K562 (cell line): ENCODE results near the gene ACAP3. TPM values are rescaled to one million over a fixed set of nuclear protein-coding genes. Genes with fewer than 3 reads are reported as not detected.

Experiments used
- ARID4B ChIP-seq: sonication (generic); formaldehyde crosslinking; IDR thresholded peaks from 2 replicates; pipeline ENCODE4 v1.8.0; 2022; ENCODE audit warnings: mild to moderate bottlenecking, missing genetic modification reagents
- FOS ChIP-seq: IDR thresholded peaks from 3 replicates; pipeline ENCODE4 v1.6.1; 2011; ENCODE audit not compliant: insufficient read length; ENCODE audit errors: extremely low read depth
- NFIC ChIP-seq: fragments of 450-650 bp; IDR thresholded peaks from 2 replicates; pipeline ENCODE4 v1.6.1; 2017; ENCODE audit warnings: mild to moderate bottlenecking, inconsistent platforms
- PBX2 ChIP-seq, 2 experiments: IDR thresholded peaks in 1 of 2; conservative IDR thresholded peaks in 1 of 2; 2 replicates each; pipeline ENCODE4 v1.6.1; 2016; ENCODE audit warnings: low read depth in 2 of 2, mild to moderate bottlenecking in 1 of 2, missing compliant biosample characterization in 1 of 2, missing genetic modification characterization in 1 of 2, moderate library complexity in 1 of 2
- SAFB ChIP-seq: fragments of 200-400 bp; formaldehyde crosslinking; IDR thresholded peaks from 2 replicates; pipeline ENCODE4 v1.6.1; 2017; ENCODE audit warnings: low read depth, low read length, borderline replicate concordance
- SRSF3 ChIP-seq: fragments of 200-400 bp; formaldehyde crosslinking; IDR thresholded peaks from 2 replicates; pipeline ENCODE4 v1.6.1; 2016; ENCODE audit warnings: mild to moderate bottlenecking, low read length, moderate library complexity; ENCODE audit not compliant: insufficient read depth
- TEAD2 ChIP-seq: fragments of 450-650 bp; IDR thresholded peaks from 2 replicates; pipeline ENCODE4 v1.6.1; 2016; ENCODE audit warnings: missing genetic modification characterization, control low read depth, missing compliant biosample characterization
- ZNF133 ChIP-seq: fragments of 250-450 bp; sonication (Bioruptor Pico); IDR thresholded peaks from 2 replicates; pipeline ENCODE4 v1.4.0; 2020; ENCODE audit warnings: mild to moderate bottlenecking
- polyA plus RNA-seq, 8 experiments: library from polyadenylated mRNA; depleted of rRNA in 4 of 8; stranded (reverse) in 5 of 8; unstranded in 3 of 8; fragments of >200 nt; fragmentation: Nextera tagmentation in 2 of 8; fragmentation: Illumina TruSeq in 1 of 8; extraction: Ambion mirVana in 2 of 8; extraction: Trizol in 1 of 8; gene quantifications; 2 replicates each; pipeline versions ENCODE4 v1.2.1 to v1.2.3, GENCODE V29; 2011 to 2014; ENCODE audit warnings: inconsistent platforms in 1 of 8, missing spikeins in 1 of 8
- total RNA-seq, 7 experiments: library from RNA; depleted of rRNA in 6 of 7; stranded (reverse); fragments of >200 nt in 6 of 7; fragmentation: Illumina TruSeq in 2 of 7; extraction: Trizol in 2 of 7; gene quantifications; 2 replicates each; pipeline versions ENCODE4 v1.2.1 to v1.2.3, GENCODE V29; 2011 to 2021; ENCODE audit warnings: low replicate concordance in 1 of 7
- TF ChIP-seq, protein P1 (sequence below), 2 experiments: fragments of 450-650 bp; formaldehyde crosslinking in 1 of 2; IDR thresholded peaks; 2 replicates each; pipeline versions ENCODE4 v1.4.0 to v1.6.1; 2014 to 2020; ENCODE audit warnings: mild to moderate bottlenecking in 2 of 2, borderline replicate concordance in 1 of 2, low read depth in 1 of 2
- TF ChIP-seq, protein P2 (sequence below): sonication (generic); formaldehyde crosslinking; IDR thresholded peaks from 2 replicates; pipeline ENCODE4 v1.5.0; 2020; ENCODE audit warnings: missing genetic modification reagents

The ACAP3 gene
- total and polyA plus RNA-seq, 9 of the 15 experiments (the other 6 are each of a cell fraction or from before 2014, with no cell fraction given): 0.01 to 49.0 (median 12.0) TPM

GRCh38 chr1:1290238-1290731 is 17.4 kb downstream of the ACAP3 start (continued):
- TF ChIP-seq, protein P1, sequence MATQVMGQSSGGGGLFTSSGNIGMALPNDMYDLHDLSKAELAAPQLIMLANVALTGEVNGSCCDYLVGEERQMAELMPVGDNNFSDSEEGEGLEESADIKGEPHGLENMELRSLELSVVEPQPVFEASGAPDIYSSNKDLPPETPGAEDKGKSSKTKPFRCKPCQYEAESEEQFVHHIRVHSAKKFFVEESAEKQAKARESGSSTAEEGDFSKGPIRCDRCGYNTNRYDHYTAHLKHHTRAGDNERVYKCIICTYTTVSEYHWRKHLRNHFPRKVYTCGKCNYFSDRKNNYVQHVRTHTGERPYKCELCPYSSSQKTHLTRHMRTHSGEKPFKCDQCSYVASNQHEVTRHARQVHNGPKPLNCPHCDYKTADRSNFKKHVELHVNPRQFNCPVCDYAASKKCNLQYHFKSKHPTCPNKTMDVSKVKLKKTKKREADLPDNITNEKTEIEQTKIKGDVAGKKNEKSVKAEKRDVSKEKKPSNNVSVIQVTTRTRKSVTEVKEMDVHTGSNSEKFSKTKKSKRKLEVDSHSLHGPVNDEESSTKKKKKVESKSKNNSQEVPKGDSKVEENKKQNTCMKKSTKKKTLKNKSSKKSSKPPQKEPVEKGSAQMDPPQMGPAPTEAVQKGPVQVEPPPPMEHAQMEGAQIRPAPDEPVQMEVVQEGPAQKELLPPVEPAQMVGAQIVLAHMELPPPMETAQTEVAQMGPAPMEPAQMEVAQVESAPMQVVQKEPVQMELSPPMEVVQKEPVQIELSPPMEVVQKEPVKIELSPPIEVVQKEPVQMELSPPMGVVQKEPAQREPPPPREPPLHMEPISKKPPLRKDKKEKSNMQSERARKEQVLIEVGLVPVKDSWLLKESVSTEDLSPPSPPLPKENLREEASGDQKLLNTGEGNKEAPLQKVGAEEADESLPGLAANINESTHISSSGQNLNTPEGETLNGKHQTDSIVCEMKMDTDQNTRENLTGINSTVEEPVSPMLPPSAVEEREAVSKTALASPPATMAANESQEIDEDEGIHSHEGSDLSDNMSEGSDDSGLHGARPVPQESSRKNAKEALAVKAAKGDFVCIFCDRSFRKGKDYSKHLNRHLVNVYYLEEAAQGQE (IDR thresholded peaks at IDR 0.05; ENCODE audit: borderline replicate concordance): peak; percentile 46
- TF ChIP-seq, protein P1 (CRISPR knock-in tag; IDR thresholded peaks at IDR 0.05; ENCODE audit: low read depth): no peak
- TF ChIP-seq TEAD2 (tag) (no peak), FOS (no peak), SAFB (peak; percentile 92; the same call in 1 of the 2 replicates), NFIC (0 out of 2 replicates have a peak, but pooled peaks have one; percentile 6), SRSF3 (no peak), PBX2 (CRISPR knock-in tag; IDR thresholded peaks at IDR 0.05; ENCODE audit: low read depth) (no peak), PBX2 (tag; conservative IDR thresholded peaks at IDR 0.05; ENCODE audit: low read depth) (no peak), ARID4B (no peak; the same call in 1 of the 2 replicates), ZNF133 (CRISPR knock-in tag) (no peak)
- TF ChIP-seq, protein P2, sequence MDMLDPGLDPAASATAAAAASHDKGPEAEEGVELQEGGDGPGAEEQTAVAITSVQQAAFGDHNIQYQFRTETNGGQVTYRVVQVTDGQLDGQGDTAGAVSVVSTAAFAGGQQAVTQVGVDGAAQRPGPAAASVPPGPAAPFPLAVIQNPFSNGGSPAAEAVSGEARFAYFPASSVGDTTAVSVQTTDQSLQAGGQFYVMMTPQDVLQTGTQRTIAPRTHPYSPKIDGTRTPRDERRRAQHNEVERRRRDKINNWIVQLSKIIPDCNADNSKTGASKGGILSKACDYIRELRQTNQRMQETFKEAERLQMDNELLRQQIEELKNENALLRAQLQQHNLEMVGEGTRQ (CRISPR knock-in tag): no peak
